ENCODE measurements around the gene THBS2.
"Not testable (repeated sequence)": the region's sequence is repeated elsewhere in the genome, so short reads cannot be mapped to it uniquely, and the experiment has no call there.

THBS2 gene

DNA sequence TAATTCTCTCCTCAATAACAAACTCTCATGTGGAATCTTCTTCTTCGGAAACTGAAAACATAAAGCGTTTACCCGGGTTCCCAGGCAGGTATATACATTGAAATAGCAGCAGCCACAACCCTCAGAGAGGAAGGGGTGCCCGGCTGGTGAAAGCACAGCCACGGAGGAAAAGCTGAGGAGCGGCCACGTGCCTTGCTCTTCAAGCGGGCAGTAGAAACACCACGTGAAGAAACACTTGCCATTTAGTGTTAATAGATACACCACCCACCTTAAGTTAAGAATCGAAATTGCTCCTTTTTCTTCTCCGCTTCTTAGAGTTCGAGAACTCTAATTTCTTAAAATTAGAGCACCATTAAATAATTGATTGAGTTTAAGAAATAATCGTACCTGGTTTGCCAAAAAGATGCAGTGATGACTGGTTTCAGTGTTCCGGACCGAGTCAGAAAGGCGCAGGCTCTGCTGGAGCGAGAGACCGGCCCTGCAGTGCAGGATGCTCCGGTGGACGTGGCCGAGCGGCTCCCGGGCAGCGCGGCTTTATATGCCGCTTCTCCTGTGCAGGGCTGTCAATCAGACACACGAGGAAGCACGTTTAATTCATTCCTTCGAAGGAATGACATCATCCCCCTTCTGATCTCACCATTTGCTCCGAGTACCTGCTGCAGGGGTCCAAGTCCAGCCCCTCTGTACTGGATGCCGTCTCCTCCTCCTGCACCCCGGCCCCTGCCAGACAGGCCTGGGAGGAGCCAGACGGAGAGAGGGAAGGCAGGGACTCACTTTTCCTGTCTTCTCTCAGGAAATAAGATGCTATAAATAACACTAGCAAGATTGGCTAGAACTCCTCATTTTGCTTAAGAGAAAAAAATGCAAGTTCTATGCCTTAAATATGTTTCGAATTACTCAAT, at the start of gene THBS2:
THBS2 (minus strand) TSS at position 510 of the 902 bp plus-strand sequence. CDS start 3,062 bp downstream, outside the sequence.
- Histone ChIP-seq H3K27ac (ENCODE audit: poor library complexity, severe bottlenecking) (no peak within 1 kb of the TSS), H3K9me3 (ENCODE audit: severe bottlenecking) (no peaks in the 10 kb centered on the region), H3K4me3 (ENCODE audit: severe bottlenecking) (peak within 1 kb of the TSS; percentile 11), H3K4me1 (ENCODE audit: insufficient read depth, poor library complexity, severe bottlenecking) (peaks cover 9% of the 10 kb centered on the region), H3K36me3 (ENCODE audit: low read depth) (no peaks in the 10 kb centered on the region), H3K27me3 (ENCODE audit: insufficient read depth, poor library complexity, severe bottlenecking) (no peaks in the 10 kb centered on the region)
- ATAC-seq (ENCODE audit: low read depth) (peak; percentile 45), DNase-seq (ENCODE audit: low spot score) (no peak)
- TF ChIP-seq, protein P1, sequence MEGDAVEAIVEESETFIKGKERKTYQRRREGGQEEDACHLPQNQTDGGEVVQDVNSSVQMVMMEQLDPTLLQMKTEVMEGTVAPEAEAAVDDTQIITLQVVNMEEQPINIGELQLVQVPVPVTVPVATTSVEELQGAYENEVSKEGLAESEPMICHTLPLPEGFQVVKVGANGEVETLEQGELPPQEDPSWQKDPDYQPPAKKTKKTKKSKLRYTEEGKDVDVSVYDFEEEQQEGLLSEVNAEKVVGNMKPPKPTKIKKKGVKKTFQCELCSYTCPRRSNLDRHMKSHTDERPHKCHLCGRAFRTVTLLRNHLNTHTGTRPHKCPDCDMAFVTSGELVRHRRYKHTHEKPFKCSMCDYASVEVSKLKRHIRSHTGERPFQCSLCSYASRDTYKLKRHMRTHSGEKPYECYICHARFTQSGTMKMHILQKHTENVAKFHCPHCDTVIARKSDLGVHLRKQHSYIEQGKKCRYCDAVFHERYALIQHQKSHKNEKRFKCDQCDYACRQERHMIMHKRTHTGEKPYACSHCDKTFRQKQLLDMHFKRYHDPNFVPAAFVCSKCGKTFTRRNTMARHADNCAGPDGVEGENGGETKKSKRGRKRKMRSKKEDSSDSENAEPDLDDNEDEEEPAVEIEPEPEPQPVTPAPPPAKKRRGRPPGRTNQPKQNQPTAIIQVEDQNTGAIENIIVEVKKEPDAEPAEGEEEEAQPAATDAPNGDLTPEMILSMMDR (IDR thresholded peaks at IDR 0.05; ENCODE audit: poor library complexity, severe bottlenecking), result no peak

DNA sequence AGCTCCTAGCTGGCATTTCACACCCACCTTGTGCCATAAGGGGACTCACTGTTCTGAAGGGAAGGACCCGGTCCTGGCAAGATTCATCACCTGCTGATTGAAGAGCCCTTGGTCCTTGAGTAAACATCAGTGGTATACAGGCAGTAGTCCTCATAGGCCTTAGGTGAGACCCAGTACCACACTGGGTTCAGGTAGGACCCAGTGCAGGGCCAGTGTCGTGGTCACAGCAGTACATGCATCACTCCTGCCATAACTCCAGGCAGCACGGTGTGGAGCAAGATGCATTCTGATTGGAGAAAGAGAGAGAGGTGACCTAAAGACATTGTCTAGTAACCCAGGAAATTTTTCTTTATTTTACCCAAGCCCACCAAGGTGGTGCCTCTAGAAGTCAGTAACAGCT, 49.1 kb upstream of the THBS2 start:
- TF ChIP-seq, protein P1 (IDR thresholded peaks at IDR 0.05; ENCODE audit: poor library complexity, severe bottlenecking), result no peak
- DNase-seq (ENCODE audit: low spot score), result no peak
- H3K27ac ChIP-seq (ENCODE audit: poor library complexity, severe bottlenecking), result no peak overlapping the region
- no peak overlapping the region for H3K4me3 ChIP-seq (ENCODE audit: severe bottlenecking)
- no peak for ATAC-seq (ENCODE audit: low read depth)
- no peaks in the 10 kb centered on the region for H3K36me3 ChIP-seq (ENCODE audit: low read depth)
- no peaks in the 10 kb centered on the region for H3K9me3 ChIP-seq (ENCODE audit: severe bottlenecking)
- H3K27me3 ChIP-seq (ENCODE audit: insufficient read depth, poor library complexity, severe bottlenecking), result no peaks in the 10 kb centered on the region
- no peaks in the 10 kb centered on the region for H3K4me1 ChIP-seq (ENCODE audit: insufficient read depth, poor library complexity, severe bottlenecking)

GRCh38 chr6:169302255-169302654, 48.6 kb upstream of the THBS2 start:
- no peaks in the 10 kb centered on the region for H3K4me1 ChIP-seq (ENCODE audit: insufficient read depth, poor library complexity, severe bottlenecking)
- no peak for ATAC-seq (ENCODE audit: low read depth)
- H3K27ac ChIP-seq (ENCODE audit: poor library complexity, severe bottlenecking), result no peak overlapping the region
- H3K9me3 ChIP-seq (ENCODE audit: severe bottlenecking), result no peaks in the 10 kb centered on the region
- H3K36me3 ChIP-seq (ENCODE audit: low read depth), result no peaks in the 10 kb centered on the region
- TF ChIP-seq, protein P1 (IDR thresholded peaks at IDR 0.05; ENCODE audit: poor library complexity, severe bottlenecking), result no peak
- no peak for DNase-seq (ENCODE audit: low spot score)
- H3K4me3 ChIP-seq (ENCODE audit: severe bottlenecking), result no peak overlapping the region
- H3K27me3 ChIP-seq (ENCODE audit: insufficient read depth, poor library complexity, severe bottlenecking), result no peaks in the 10 kb centered on the region

DNA sequence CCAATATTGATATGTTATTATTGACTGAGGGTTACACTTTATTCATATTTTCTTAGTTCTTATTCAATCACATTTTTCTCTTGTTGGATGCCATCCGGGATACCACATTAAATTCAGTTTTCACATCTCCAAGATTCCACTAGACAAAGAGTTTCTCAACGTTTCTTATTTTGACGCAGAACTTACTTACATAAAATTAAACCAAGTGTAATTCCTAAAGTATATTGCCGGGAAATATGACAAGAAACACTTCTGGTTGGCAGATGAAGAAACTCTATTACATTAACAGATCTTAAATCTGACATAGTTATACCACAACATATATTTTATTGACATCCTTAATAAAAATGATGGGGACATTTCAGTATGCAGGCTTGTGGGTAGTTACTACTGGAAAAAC, 47.3 kb upstream of the THBS2 start:
- TF ChIP-seq, protein P1 (IDR thresholded peaks at IDR 0.05; ENCODE audit: poor library complexity, severe bottlenecking), result no peak
- Histone ChIP-seq H3K36me3 (ENCODE audit: low read depth) (no peaks in the 10 kb centered on the region), H3K27me3 (ENCODE audit: insufficient read depth, poor library complexity, severe bottlenecking) (no peaks in the 10 kb centered on the region), H3K4me1 (ENCODE audit: insufficient read depth, poor library complexity, severe bottlenecking) (peaks cover 7% of the 10 kb centered on the region), H3K9me3 (ENCODE audit: severe bottlenecking) (no peaks in the 10 kb centered on the region), H3K4me3 (ENCODE audit: severe bottlenecking) (no peak overlapping the region), H3K27ac (ENCODE audit: poor library complexity, severe bottlenecking) (no peak overlapping the region)
- DNase-seq (ENCODE audit: low spot score), result no peak
- no peak for ATAC-seq (ENCODE audit: low read depth)

DNA sequence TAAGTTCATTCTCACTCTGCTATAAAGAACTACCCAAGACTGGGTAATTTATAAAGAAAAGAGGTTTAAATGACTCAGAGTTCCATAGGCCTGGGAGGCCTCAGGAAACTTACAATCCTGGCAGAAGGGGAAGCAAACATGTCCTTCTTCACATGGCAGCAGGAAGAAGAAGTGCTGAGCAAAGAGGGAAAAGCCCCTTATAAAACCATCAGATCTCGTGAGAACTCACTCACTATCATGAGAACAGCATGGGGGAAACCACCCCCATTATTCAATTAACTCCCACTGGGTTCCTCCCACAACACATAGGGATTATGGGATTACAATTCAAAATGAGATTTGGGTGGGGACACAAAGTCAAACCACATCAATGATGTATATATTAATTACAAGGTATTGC, 45.0 kb upstream of the THBS2 start:
- H3K9me3 ChIP-seq (ENCODE audit: severe bottlenecking); ATAC-seq (ENCODE audit: low read depth); H3K36me3 ChIP-seq (ENCODE audit: low read depth); H3K27ac ChIP-seq (ENCODE audit: poor library complexity, severe bottlenecking); H3K27me3 ChIP-seq (ENCODE audit: insufficient read depth, poor library complexity, severe bottlenecking); DNase-seq (ENCODE audit: low spot score); H3K4me3 ChIP-seq (ENCODE audit: severe bottlenecking): not testable (repeated sequence)
- H3K4me1 ChIP-seq (ENCODE audit: insufficient read depth, poor library complexity, severe bottlenecking), result peaks cover 13% of the 10 kb centered on the region

Data from RWPE2 (cell line).